SW 1271 (cell line): ENCODE results near the gene GLT1D1.
"Not testable (repeated sequence)": the region's sequence is repeated elsewhere in the genome, so short reads cannot be mapped to it uniquely, and the experiment has no call there.

Source experiments
- DNase-seq, 2 experiments: peaks; one replicate each; lab custom pipeline; 2025; lab: John Stamatoyannopoulos, UW

Gene GLT1D1

GRCh38 chr12:128820723-128821432, 32.4 kb upstream of the GLT1D1 start:
- DNase-seq = no peak

- DNase-seq = no peak
Measured at GRCh38 chr12:128823216-128823915, 29.9 kb upstream of the GLT1D1 start.

GRCh38 chr12:128823916-128824839, 29.1 kb upstream of the GLT1D1 start, which contains the start of gene SLC15A4:
Gene SLC15A4 (minus strand): TSS chr12:128823958. CDS start chr12:128823943, 15 bp downstream.
- DNase-seq = peak; percentile 62 to 86

GRCh38 chr12:128825835-128826234, 27.4 kb upstream of the GLT1D1 start:
- DNase-seq = no peak

- no peak for DNase-seq
Measured at GRCh38 chr12:128827724-128828123, 25.6 kb upstream of the GLT1D1 start.

GRCh38 chr12:128829861-128830504, 23.3 kb upstream of the GLT1D1 start:
- no peak for DNase-seq

GRCh38 chr12:128830505-128830893, 22.8 kb upstream of the GLT1D1 start:
- no peak for DNase-seq

GRCh38 chr12:128833418-128833817, 19.9 kb upstream of the GLT1D1 start:
- DNase-seq = no peak

GRCh38 chr12:128839885-128840284, 13.4 kb upstream of the GLT1D1 start:
- DNase-seq = not testable (repeated sequence)

GRCh38 chr12:128840862-128841468, 12.3 kb upstream of the GLT1D1 start:
- DNase-seq = no peak

- DNase-seq = no peak
Measured at GRCh38 chr12:128842579-128842978, 10.7 kb upstream of the GLT1D1 start.

- DNase-seq = no peak
Measured at GRCh38 chr12:128843538-128843937, 9.7 kb upstream of the GLT1D1 start.

- no peak for DNase-seq
Measured at GRCh38 chr12:128844031-128844635, 9.1 kb upstream of the GLT1D1 start.

- DNase-seq = not testable (repeated sequence)
Measured at GRCh38 chr12:128846671-128847070, 6.6 kb upstream of the GLT1D1 start.

GRCh38 chr12:128848371-128848770, 4.9 kb upstream of the GLT1D1 start:
- DNase-seq = no peak

GRCh38 chr12:128849806-128850205, 3.5 kb upstream of the GLT1D1 start:
- not testable (repeated sequence) for DNase-seq

GRCh38 chr12:128850400-128850799, 2.9 kb upstream of the GLT1D1 start:
- no peak for DNase-seq

- DNase-seq = not testable (repeated sequence)
Measured at GRCh38 chr12:128851429-128851828, 1.8 kb upstream of the GLT1D1 start.

- no peak for DNase-seq
Measured at GRCh38 chr12:128852026-128852698, 1.1 kb upstream of the GLT1D1 start.

GRCh38 chr12:128853600-128854197, 421 bp downstream of the GLT1D1 start:
- no peak for DNase-seq
